ENCODE results near the gene NECAB3.

The NECAB3 gene

GRCh38 chr20:33609504-33609903 lies 64.7 kb downstream of the NECAB3 start:
- no peak for DNase-seq (ENCODE audit: low read depth)

All from EH (cell line).